Stomach (tissue), 19 donors: Measurements from ENCODE around the gene UBE3D. TPM values are rescaled to one million over a fixed set of nuclear protein-coding genes. Genes with fewer than 3 reads are reported as not detected.

Experiments
- DNase-seq, 2 donors: peaks; one replicate each; pipeline versions ENCODE4 v3.0.0 to v3.0.0-alpha.2; 2013 to 2019
- H3K27ac ChIP-seq, 5 donors: fragments of 200-600 bp in 4 of 5; sonication (generic) in 4 of 5; one replicate each; pipeline ENCODE4 v1.5.1; 2013 to 2019; ENCODE audit warnings: mild to moderate bottlenecking in 1 of 5, moderate library complexity in 1 of 5
- H3K27me3 ChIP-seq, 3 donors: fragments of 200-600 bp; sonication (generic); one replicate each; pipeline ENCODE4 v1.5.1; 2017 to 2019; ENCODE audit warnings: mixed run types in 1 of 3
- H3K36me3 ChIP-seq, 4 donors: fragments of 200-600 bp; sonication (generic); 1 replicate in 3 of 4; 2 replicates in 1 of 4; pipeline ENCODE4 v1.5.1; 2016 to 2019
- H3K4me1 ChIP-seq, 4 donors: fragments of 200-600 bp; sonication (generic); one replicate each; pipeline ENCODE4 v1.5.1; 2016 to 2019
- H3K4me3 ChIP-seq, 4 donors: fragments of 200-600 bp; sonication (generic) in 3 of 4; one replicate each; pipeline ENCODE4 v1.5.1; 2016 to 2019; ENCODE audit warnings: mild to moderate bottlenecking in 1 of 4
- H3K9me3 ChIP-seq, 4 donors: fragments of 200-600 bp; sonication (generic); one replicate each; pipeline ENCODE4 v1.5.1; 2016 to 2019
- CTCF ChIP-seq, 7 experiments: fragments of 450-650 bp in 4 of 7; fragments of 200-600 bp in 3 of 7; sonication (generic) in 3 of 7; IDR thresholded peaks; one replicate each; pipeline ENCODE4 v1.5.1; 2016 to 2019; ENCODE audit warnings: antibody characterized with exemption in 7 of 7, control low read depth in 2 of 7, mild to moderate bottlenecking in 1 of 7
- EP300 ChIP-seq: sonication (generic); formaldehyde crosslinking; IDR thresholded peaks from one replicate; pipeline ENCODE4 v1.6.1; 2017; ENCODE audit warnings: antibody characterized with exemption
- POLR2A ChIP-seq, 4 donors: fragments of 450-650 bp; IDR thresholded peaks; one replicate each; pipeline ENCODE4 v1.6.1; 2016; ENCODE audit warnings: antibody characterized with exemption in 4 of 4, control low read depth in 2 of 4, mild to moderate bottlenecking in 1 of 4, moderate library complexity in 1 of 4
- POLR2AphosphoS5 ChIP-seq, 3 donors: sonication (generic); formaldehyde crosslinking; IDR thresholded peaks; one replicate each; pipeline ENCODE4 v1.6.1; 2016; ENCODE audit warnings: antibody characterized with exemption in 3 of 3
- WGBS, 5 donors: extraction: QIAGEN DNeasy Blood & Tissue Kit in 3 of 5; methylation state at CpG; one replicate each; pipeline versions ENCODE4 v1.1.5 to v1.1.7; 2013 to 2018; 5-methylcytosine and 5-hydroxymethylcytosine counted together
- intact Hi-C: fragments of 100-400 bp; cut with DNase I; formaldehyde crosslinking; loops from one replicate; pipeline ENCODE4 v1.15.1; 2023; ENCODE audit warnings: low total_unique reads
- long read RNA-seq, 10 donors: transcript quantifications; one replicate each; lab custom pipeline, GENCODE V29; 2026
- polyA plus RNA-seq, 3 donors: library from polyadenylated mRNA; stranded (reverse); fragments of 200-250 nt; gene quantifications; one replicate each; pipeline ENCODE4 v1.2.3, GENCODE V29; 2013
- total RNA-seq, 5 donors: library from RNA; depleted of rRNA; stranded (reverse); fragments of >200 nt; gene quantifications; one replicate each; pipeline versions ENCODE4 v1.1.0 to v1.2.3, GENCODE V29; 2014 to 2016
- donor health status: healthy with polysubstance abuse.
- donor health status: Bipolar disorder and iron deficiency.
- donor health status: healthy.

The UBE3D gene
- total RNA-seq (10 to 100 TPM in 4 of 5 donors, 1 to 10 TPM in 1; 5.5 to 33.3 (median 21.3) TPM), polyA plus RNA-seq (1 to 10 TPM; 1.5 to 4.0 (median 2.9) TPM)
- long read RNA-seq, donor 1, result 0 reads
- long read RNA-seq, donor 2, result 0 reads
- long read RNA-seq, donor 3, result 0 reads
- long read RNA-seq, donor 4, result 0 reads
- long read RNA-seq, donor 5, result 0 reads
- long read RNA-seq, donor 6, partial matches to known transcripts, result 0 of 2 reads
- long read RNA-seq, donor 6, other reads (novel, unspliced or antisense), result 0 of 2 reads
- long read RNA-seq, donor 7, partial matches to known transcripts, result 0 of 1 reads
- long read RNA-seq, donor 7, other reads (novel, unspliced or antisense), result 0 of 1 reads
- long read RNA-seq, donor 8, partial matches to known transcripts, result 0 of 4 reads
- long read RNA-seq, donor 8, other reads (novel, unspliced or antisense), result 0 of 4 reads
- long read RNA-seq, donor 9, result 0 reads
- long read RNA-seq, donor 10, result 0 reads

GRCh38 chr6:83065511-83066192 is at the start of gene UBE3D:
UBE3D (minus strand) TSS chr6:83065841; CDS start chr6:83065718, 123 bp downstream.
- DNase-seq, result peak; percentile 93 to 97
- intact Hi-C loops, result no loop called here
- 1 to 6% (median 3%) methylated on average over 20 to 48 of the region's 48 CpGs for WGBS, 5 donors

GRCh38 chr6:83114164-83114563 is 48.5 kb upstream of the UBE3D start:
- Histone ChIP-seq H3K27ac (no peak overlapping the region), H3K36me3 (peaks cover 4 to 50% (median 39%) of the 10 kb centered on the region in 4 donors), H3K4me1 (peaks cover 0 to 7% (median 0%) of the 10 kb centered on the region in 4 donors), H3K27me3 (no peaks in the 10 kb centered on the region), H3K9me3 (no peaks in the 10 kb centered on the region), H3K4me3 (no peak overlapping the region)
- DNase-seq, result no peak
- TF ChIP-seq POLR2AphosphoS5 (IDR thresholded peaks at IDR 0.05), result no peak
- 71 to 86% (median 80%) methylated on average over 1 of the region's 1 CpG for WGBS, 5 donors
- intact Hi-C loops, result no loop called here

More at GRCh38 chr6:83065511-83066192, at the start of gene UBE3D:
- H3K4me1 ChIP-seq, result peaks cover 11 to 48% (median 28%) of the 10 kb centered on the region in 4 donors
- H3K36me3 ChIP-seq, result no peaks in the 10 kb centered on the region
- TF ChIP-seq CTCF (IDR thresholded peaks at IDR 0.05) (peak in 6 of 7 experiments; percentile 18 to 99 (median 96)), POLR2AphosphoS5 (IDR thresholded peaks at IDR 0.05) (peak in 2 of 3 donors; percentile 40 to 86), POLR2A (IDR thresholded peaks at IDR 0.05) (no peak), EP300 (no peak)
- peak within 1 kb of the TSS; percentile 67 to 88 (median 80) for H3K4me3 ChIP-seq
- H3K27ac ChIP-seq, result peak within 1 kb of the TSS; percentile 37 to 74 (median 52)
- H3K27me3 ChIP-seq, result no peaks in the 10 kb centered on the region
- no peaks in the 10 kb centered on the region for H3K9me3 ChIP-seq

GRCh38 chr6:83113258-83113657 is 47.6 kb upstream of the UBE3D start:
- DNase-seq, result no peak
- Histone ChIP-seq H3K9me3 (no peaks in the 10 kb centered on the region), H3K36me3 (peaks cover 4 to 51% (median 39%) of the 10 kb centered on the region in 4 donors), H3K27ac (no peak overlapping the region), H3K27me3 (no peaks in the 10 kb centered on the region), H3K4me1 (peaks cover 0 to 7% (median 0%) of the 10 kb centered on the region in 4 donors), H3K4me3 (no peak overlapping the region)
- WGBS, 5 donors, result 36 to 72% (median 42%) methylated on average over 4 of the region's 4 CpGs
- TF ChIP-seq EP300, result no peak
- no peak for TF ChIP-seq POLR2AphosphoS5 (IDR thresholded peaks at IDR 0.05)
- no peak for TF ChIP-seq POLR2A (IDR thresholded peaks at IDR 0.05)
- TF ChIP-seq CTCF (IDR thresholded peaks at IDR 0.05), result no peak
- intact Hi-C loops, result no loop called here

GRCh38 chr6:83108378-83108777 is 42.7 kb upstream of the UBE3D start:
- H3K36me3 ChIP-seq, result peaks cover 4 to 46% (median 42%) of the 10 kb centered on the region in 4 donors
- intact Hi-C loops, result no loop called here
- H3K27ac ChIP-seq, result no peak overlapping the region
- TF ChIP-seq POLR2A (IDR thresholded peaks at IDR 0.05), result no peak
- DNase-seq, result no peak
- no peaks in the 10 kb centered on the region for H3K27me3 ChIP-seq
- H3K9me3 ChIP-seq, result no peaks in the 10 kb centered on the region
- H3K4me1 ChIP-seq, result peaks cover 0 to 3% (median 0%) of the 10 kb centered on the region in 4 donors
- WGBS, 5 donors, result 93 to 100% (median 100%) methylated on average over 1 of the region's 1 CpG
- H3K4me3 ChIP-seq, result no peak overlapping the region

GRCh38 chr6:83098589-83098988 is 32.9 kb upstream of the UBE3D start:
- TF ChIP-seq POLR2AphosphoS5 (IDR thresholded peaks at IDR 0.05) (no peak), POLR2A (IDR thresholded peaks at IDR 0.05) (no peak), CTCF (IDR thresholded peaks at IDR 0.05) (no peak), EP300 (no peak)
- intact Hi-C loops, result no loop called here
- peaks cover 0 to 38% (median 32%) of the 10 kb centered on the region in 4 donors for H3K36me3 ChIP-seq
- no peak overlapping the region for H3K27ac ChIP-seq
- H3K27me3 ChIP-seq, result no peaks in the 10 kb centered on the region
- H3K4me3 ChIP-seq, result no peak overlapping the region
- no peaks in the 10 kb centered on the region for H3K9me3 ChIP-seq
- WGBS, 5 donors, result 90 to 97% (median 93%) methylated on average over 3 of the region's 3 CpGs
- peaks cover 0 to 16% (median 6%) of the 10 kb centered on the region in 4 donors for H3K4me1 ChIP-seq
- no peak for DNase-seq
